ENCODE measurements around the gene CACNB4.
"Not testable (repeated sequence)": the region's sequence is repeated elsewhere in the genome, so short reads cannot be mapped to it uniquely, and the experiment has no call there.

GRCh38 chr2:151794422-151794821 lies 304.4 kb downstream of the CACNB4 start:
- not testable (repeated sequence) for TF ChIP-seq POLR2A, CTCF (IDR thresholded peaks at IDR 0.05)
